GM23338 (cell line): Measurements from ENCODE around the gene CEP20. TPM values are rescaled to one million over a fixed set of nuclear protein-coding genes. Genes with fewer than 3 reads are reported as not detected.

Experiments used
- ATAC-seq: fragments of 200-7000 bp; cut with Tn5 transposase; 3 replicates; pipeline ENCODE4 v1.9.1; 2020
- DNase-seq: peaks from one replicate; pipeline ENCODE4 v3.0.0-alpha.2; 2015; ENCODE audit warnings: low spot score
- H2AFZ ChIP-seq: fragments of 200-600 bp; sonication (generic); 2 replicates; pipeline ENCODE4 v1.8.0; 2016; ENCODE audit warnings: antibody characterized with exemption, mild to moderate bottlenecking, moderate library complexity
- H3F3A ChIP-seq: fragments of 200-600 bp; sonication (generic); replicated peaks from 2 replicates; pipeline ENCODE4 v1.8.0; 2017; ENCODE audit warnings: antibody characterized with exemption, mixed run types, low read depth
- H3K27ac ChIP-seq: fragments of 200-600 bp; sonication (generic); 2 replicates; pipeline ENCODE4 v1.6.1; 2016; ENCODE audit warnings: low read depth
- H3K27me3 ChIP-seq: fragments of 200-600 bp; sonication (generic); 2 replicates; pipeline ENCODE4 v1.8.0; 2016; ENCODE audit warnings: mild to moderate bottlenecking, mixed run types, moderate library complexity; ENCODE audit not compliant: insufficient read depth
- H3K36me3 ChIP-seq: fragments of 200-600 bp; sonication (generic); 2 replicates; pipeline ENCODE4 v1.8.0; 2016; ENCODE audit warnings: mild to moderate bottlenecking; ENCODE audit not compliant: insufficient read depth
- H3K4me1 ChIP-seq: fragments of 200-600 bp; sonication (generic); 2 replicates; pipeline ENCODE4 v1.8.0; 2016; ENCODE audit warnings: mild to moderate bottlenecking, moderate library complexity; ENCODE audit not compliant: insufficient read depth
- H3K4me2 ChIP-seq: fragments of 200-600 bp; sonication (generic); 2 replicates; pipeline ENCODE4 v1.7.1; 2017; ENCODE audit warnings: mixed run types
- H3K4me3 ChIP-seq: fragments of 200-600 bp; sonication (generic); 2 replicates; pipeline ENCODE4 v1.6.1; 2016; ENCODE audit warnings: mixed run types
- H3K79me2 ChIP-seq: fragments of 200-600 bp; sonication (generic); replicated peaks from 2 replicates; pipeline ENCODE4 v1.8.0; 2017; ENCODE audit warnings: mild to moderate bottlenecking; ENCODE audit not compliant: insufficient read depth
- H3K9me2 ChIP-seq: fragments of 200-600 bp; sonication (generic); 2 replicates; pipeline ENCODE4 v1.8.0; 2017; ENCODE audit not compliant: insufficient read depth
- H4K20me1 ChIP-seq: fragments of 200-600 bp; sonication (generic); replicated peaks from 2 replicates; pipeline ENCODE4 v1.8.0; 2017; ENCODE audit warnings: mild to moderate bottlenecking; ENCODE audit not compliant: insufficient read depth
- H3K27ac Mint-ChIP-seq: 2 replicates; pipeline ENCODE4 v1.8.0; 2020; ENCODE audit warnings: inconsistent platforms, mild to moderate bottlenecking, moderate library complexity, mixed read lengths
- H3K27me3 Mint-ChIP-seq: 3 replicates; pipeline ENCODE4 v1.8.0; 2022; ENCODE audit warnings: low read depth, mild to moderate bottlenecking, moderate library complexity, mixed read lengths, inconsistent platforms; ENCODE audit not compliant: insufficient read depth, poor library complexity
- H3K36me3 Mint-ChIP-seq: 3 replicates; pipeline ENCODE4 v1.8.0; 2021; ENCODE audit warnings: low read depth, mild to moderate bottlenecking, inconsistent platforms, moderate library complexity, mixed read lengths
- H3K4me1 Mint-ChIP-seq: 3 replicates; pipeline ENCODE4 v1.8.0; 2020; ENCODE audit warnings: mild to moderate bottlenecking, inconsistent platforms, mixed read lengths
- H3K4me3 Mint-ChIP-seq: 3 replicates; pipeline ENCODE4 v1.8.0; 2021; ENCODE audit warnings: moderate library complexity, mild to moderate bottlenecking, inconsistent platforms, mixed read lengths
- H3K9me3 Mint-ChIP-seq: 3 replicates; pipeline ENCODE4 v1.8.0; 2020; ENCODE audit warnings: moderate library complexity, mild to moderate bottlenecking, inconsistent platforms, mixed read lengths
- CREB1 ChIP-seq: fragments of 250-450 bp; sonication (Bioruptor Pico); IDR thresholded peaks from 2 replicates; pipeline ENCODE4 v1.5.0; 2020; ENCODE audit warnings: low read depth, mild to moderate bottlenecking, moderate library complexity
- EZH2 ChIP-seq: fragments of 200-600 bp; sonication (generic); IDR thresholded peaks from one replicate; pipeline ENCODE4 v1.8.0; 2017; ENCODE audit warnings: antibody characterized with exemption, mild to moderate bottlenecking, low read depth; ENCODE audit not compliant: unreplicated experiment
- NANOG ChIP-seq: IDR thresholded peaks from 2 replicates; pipeline ENCODE4 v1.6.1; 2016; ENCODE audit warnings: antibody characterized with exemption, borderline replicate concordance
- POLR2AphosphoS5 ChIP-seq: IDR thresholded peaks from 2 replicates; pipeline ENCODE4 v1.6.1; 2016; ENCODE audit warnings: antibody characterized with exemption, low read depth
- STAT1 ChIP-seq: IDR thresholded peaks from one replicate; pipeline ENCODE4 v1.6.1; 2016; ENCODE audit warnings: antibody characterized with exemption; ENCODE audit not compliant: unreplicated experiment
- ZNF114 ChIP-seq: fragments of 250-450 bp; sonication (Bioruptor Pico); IDR thresholded peaks from 2 replicates; pipeline ENCODE4 v1.5.0; 2020; ENCODE audit warnings: mild to moderate bottlenecking, moderate library complexity
- ZNF331 ChIP-seq: fragments of 250-450 bp; sonication (Bioruptor Pico); IDR thresholded peaks from 2 replicates; pipeline ENCODE4 v1.5.0; 2020; ENCODE audit warnings: low read depth, mild to moderate bottlenecking, moderate library complexity
- ZNF462 ChIP-seq: fragments of 250-450 bp; sonication (Bioruptor Pico); IDR thresholded peaks from 2 replicates; pipeline ENCODE4 v1.5.0; 2020; ENCODE audit warnings: mild to moderate bottlenecking, moderate library complexity
- polyA plus RNA-seq: library from polyadenylated mRNA; unstranded; fragments of >200 nt; fragmentation: Nextera tagmentation; extraction: Ambion mirVana; gene quantifications from 2 replicates; pipeline ENCODE4 v1.2.1, GENCODE V29; 2016
- total RNA-seq: library from RNA; depleted of rRNA; stranded (reverse); fragments of >200 nt; shearing (Covaris generic); gene quantifications from 2 replicates; pipeline ENCODE4 v1.2.3, GENCODE V29; 2014
- TF ChIP-seq, protein P1 (sequence below), 2 experiments: fragments of 200-600 bp in 1 of 2; sonication (generic) in 1 of 2; conservative IDR thresholded peaks; 2 replicates each; pipeline versions ENCODE4 v1.5.1 to v1.6.1; 2016 to 2017; ENCODE audit warnings: antibody characterized with exemption in 2 of 2, low read depth in 2 of 2, mild to moderate bottlenecking in 2 of 2, moderate library complexity in 1 of 2
- TF ChIP-seq, protein P2 (sequence below): IDR thresholded peaks from 2 replicates; pipeline ENCODE4 v1.6.1; 2016; ENCODE audit warnings: antibody characterized with exemption
- TF ChIP-seq, protein P3 (sequence below): IDR thresholded peaks from one replicate; pipeline ENCODE4 v1.6.1; 2018; ENCODE audit warnings: antibody characterized with exemption; ENCODE audit not compliant: unreplicated experiment

CEP20 gene
- total and polyA plus RNA-seq, 2 experiments from 2014 or later: 60.2 to 70.9 TPM

DNA sequence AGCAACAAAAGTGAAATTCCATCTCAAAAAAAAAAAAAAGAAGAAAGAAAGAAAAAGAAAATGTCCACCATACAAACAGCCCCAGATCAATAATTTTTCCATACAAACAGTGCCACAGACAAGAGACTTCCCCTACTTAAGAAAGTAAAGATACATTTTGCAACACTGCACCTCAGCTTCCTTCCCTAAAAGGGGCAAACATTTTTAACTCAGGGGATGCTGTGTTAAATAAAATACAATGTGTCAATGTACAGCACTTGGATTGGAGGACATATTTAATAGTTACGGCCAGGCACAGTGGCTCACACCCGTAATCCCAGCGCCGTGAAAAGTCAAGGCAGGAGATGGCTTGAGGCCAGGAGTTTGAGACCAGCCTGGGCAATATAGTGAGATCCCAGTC is 53.9 kb downstream of the CEP20 start:
- no peak overlapping the region for H3K27ac ChIP-seq
- H3K27me3 ChIP-seq: no peaks in the 10 kb centered on the region
- no peak overlapping the region for H3K27ac Mint-ChIP-seq
- H3K4me1 Mint-ChIP-seq: no peaks in the 10 kb centered on the region
- H3F3A ChIP-seq: no peaks in the 10 kb centered on the region
- no peak for ATAC-seq
- TF ChIP-seq, protein P1, sequence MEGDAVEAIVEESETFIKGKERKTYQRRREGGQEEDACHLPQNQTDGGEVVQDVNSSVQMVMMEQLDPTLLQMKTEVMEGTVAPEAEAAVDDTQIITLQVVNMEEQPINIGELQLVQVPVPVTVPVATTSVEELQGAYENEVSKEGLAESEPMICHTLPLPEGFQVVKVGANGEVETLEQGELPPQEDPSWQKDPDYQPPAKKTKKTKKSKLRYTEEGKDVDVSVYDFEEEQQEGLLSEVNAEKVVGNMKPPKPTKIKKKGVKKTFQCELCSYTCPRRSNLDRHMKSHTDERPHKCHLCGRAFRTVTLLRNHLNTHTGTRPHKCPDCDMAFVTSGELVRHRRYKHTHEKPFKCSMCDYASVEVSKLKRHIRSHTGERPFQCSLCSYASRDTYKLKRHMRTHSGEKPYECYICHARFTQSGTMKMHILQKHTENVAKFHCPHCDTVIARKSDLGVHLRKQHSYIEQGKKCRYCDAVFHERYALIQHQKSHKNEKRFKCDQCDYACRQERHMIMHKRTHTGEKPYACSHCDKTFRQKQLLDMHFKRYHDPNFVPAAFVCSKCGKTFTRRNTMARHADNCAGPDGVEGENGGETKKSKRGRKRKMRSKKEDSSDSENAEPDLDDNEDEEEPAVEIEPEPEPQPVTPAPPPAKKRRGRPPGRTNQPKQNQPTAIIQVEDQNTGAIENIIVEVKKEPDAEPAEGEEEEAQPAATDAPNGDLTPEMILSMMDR (conservative IDR thresholded peaks at IDR 0.05; ENCODE audit: low read depth in 2 of 2): no peak
- TF ChIP-seq NANOG (no peak), EZH2 (no peak), ZNF114 (CRISPR knock-in tag) (no peak), STAT1 (no peak), ZNF331 (no peak), ZNF462 (CRISPR knock-in tag) (no peak), CREB1 (CRISPR knock-in tag) (no peak), POLR2AphosphoS5 (no peak)
- TF ChIP-seq, protein P2, sequence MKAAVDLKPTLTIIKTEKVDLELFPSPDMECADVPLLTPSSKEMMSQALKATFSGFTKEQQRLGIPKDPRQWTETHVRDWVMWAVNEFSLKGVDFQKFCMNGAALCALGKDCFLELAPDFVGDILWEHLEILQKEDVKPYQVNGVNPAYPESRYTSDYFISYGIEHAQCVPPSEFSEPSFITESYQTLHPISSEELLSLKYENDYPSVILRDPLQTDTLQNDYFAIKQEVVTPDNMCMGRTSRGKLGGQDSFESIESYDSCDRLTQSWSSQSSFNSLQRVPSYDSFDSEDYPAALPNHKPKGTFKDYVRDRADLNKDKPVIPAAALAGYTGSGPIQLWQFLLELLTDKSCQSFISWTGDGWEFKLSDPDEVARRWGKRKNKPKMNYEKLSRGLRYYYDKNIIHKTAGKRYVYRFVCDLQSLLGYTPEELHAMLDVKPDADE: no peak
- TF ChIP-seq, protein P3, sequence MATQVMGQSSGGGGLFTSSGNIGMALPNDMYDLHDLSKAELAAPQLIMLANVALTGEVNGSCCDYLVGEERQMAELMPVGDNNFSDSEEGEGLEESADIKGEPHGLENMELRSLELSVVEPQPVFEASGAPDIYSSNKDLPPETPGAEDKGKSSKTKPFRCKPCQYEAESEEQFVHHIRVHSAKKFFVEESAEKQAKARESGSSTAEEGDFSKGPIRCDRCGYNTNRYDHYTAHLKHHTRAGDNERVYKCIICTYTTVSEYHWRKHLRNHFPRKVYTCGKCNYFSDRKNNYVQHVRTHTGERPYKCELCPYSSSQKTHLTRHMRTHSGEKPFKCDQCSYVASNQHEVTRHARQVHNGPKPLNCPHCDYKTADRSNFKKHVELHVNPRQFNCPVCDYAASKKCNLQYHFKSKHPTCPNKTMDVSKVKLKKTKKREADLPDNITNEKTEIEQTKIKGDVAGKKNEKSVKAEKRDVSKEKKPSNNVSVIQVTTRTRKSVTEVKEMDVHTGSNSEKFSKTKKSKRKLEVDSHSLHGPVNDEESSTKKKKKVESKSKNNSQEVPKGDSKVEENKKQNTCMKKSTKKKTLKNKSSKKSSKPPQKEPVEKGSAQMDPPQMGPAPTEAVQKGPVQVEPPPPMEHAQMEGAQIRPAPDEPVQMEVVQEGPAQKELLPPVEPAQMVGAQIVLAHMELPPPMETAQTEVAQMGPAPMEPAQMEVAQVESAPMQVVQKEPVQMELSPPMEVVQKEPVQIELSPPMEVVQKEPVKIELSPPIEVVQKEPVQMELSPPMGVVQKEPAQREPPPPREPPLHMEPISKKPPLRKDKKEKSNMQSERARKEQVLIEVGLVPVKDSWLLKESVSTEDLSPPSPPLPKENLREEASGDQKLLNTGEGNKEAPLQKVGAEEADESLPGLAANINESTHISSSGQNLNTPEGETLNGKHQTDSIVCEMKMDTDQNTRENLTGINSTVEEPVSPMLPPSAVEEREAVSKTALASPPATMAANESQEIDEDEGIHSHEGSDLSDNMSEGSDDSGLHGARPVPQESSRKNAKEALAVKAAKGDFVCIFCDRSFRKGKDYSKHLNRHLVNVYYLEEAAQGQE: no peak
- no peak for DNase-seq
- no peak overlapping the region for H2AFZ ChIP-seq
- H3K36me3 ChIP-seq: no peaks in the 10 kb centered on the region
- H3K4me3 ChIP-seq: no peak overlapping the region
- H3K4me1 ChIP-seq: no peaks in the 10 kb centered on the region
- H3K4me2 ChIP-seq: no peak overlapping the region
- no peak overlapping the region for H3K4me3 Mint-ChIP-seq
- peaks cover 12% of the 10 kb centered on the region for H3K27me3 Mint-ChIP-seq
- H3K79me2 ChIP-seq: no peaks in the 10 kb centered on the region
- no peaks in the 10 kb centered on the region for H4K20me1 ChIP-seq
- no peaks in the 10 kb centered on the region for H3K9me2 ChIP-seq
- no peaks in the 10 kb centered on the region for H3K36me3 Mint-ChIP-seq
- no peaks in the 10 kb centered on the region for H3K9me3 Mint-ChIP-seq
